Upper lobe of left lung (tissue), 4 donors: ENCODE data around the gene BMERB1.
"Not testable (repeated sequence)": the region's sequence is repeated elsewhere in the genome, so short reads cannot be mapped to it uniquely, and the experiment has no call there.

Experiments
- EP300 ChIP-seq, 4 donors: sonication (generic); formaldehyde crosslinking; IDR thresholded peaks; one replicate each; pipeline ENCODE4 v1.5.1; 2017; ENCODE audit warnings: antibody characterized with exemption in 4 of 4, control low read depth in 2 of 4
- POLR2A ChIP-seq, 4 donors: fragments of 450-650 bp; IDR thresholded peaks; one replicate each; pipeline ENCODE4 v1.5.1; 2016 to 2017; ENCODE audit warnings: antibody characterized with exemption in 4 of 4, mild to moderate bottlenecking in 2 of 4
- TF ChIP-seq, protein P1 (sequence below), 6 experiments: fragments of 450-650 bp in 4 of 6; fragments of 200-600 bp in 2 of 6; sonication (generic) in 2 of 6; IDR thresholded peaks; one replicate each; pipeline ENCODE4 v1.5.1; 2016 to 2019; ENCODE audit warnings: antibody characterized with exemption in 6 of 6

DNA sequence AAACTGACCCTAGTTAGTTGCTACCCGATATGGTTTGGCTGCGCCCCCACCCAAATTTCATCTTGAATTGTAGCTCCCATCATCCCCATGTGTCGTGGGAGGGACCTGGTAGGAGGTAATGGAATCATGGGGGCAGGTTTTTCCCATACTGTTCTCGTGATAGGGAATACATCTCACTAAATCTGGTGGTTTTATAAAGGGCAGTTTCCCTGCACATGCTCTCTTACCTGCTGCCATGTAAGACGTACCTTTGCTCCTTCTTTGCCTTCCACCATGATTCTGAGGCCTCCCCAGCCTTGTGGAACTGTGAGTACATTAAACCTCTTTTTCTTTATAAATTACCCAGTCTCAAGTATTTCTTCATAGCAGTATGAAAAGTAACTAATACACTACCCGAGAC is 46.3 kb upstream of the BMERB1 start:
- TF ChIP-seq, protein P1, sequence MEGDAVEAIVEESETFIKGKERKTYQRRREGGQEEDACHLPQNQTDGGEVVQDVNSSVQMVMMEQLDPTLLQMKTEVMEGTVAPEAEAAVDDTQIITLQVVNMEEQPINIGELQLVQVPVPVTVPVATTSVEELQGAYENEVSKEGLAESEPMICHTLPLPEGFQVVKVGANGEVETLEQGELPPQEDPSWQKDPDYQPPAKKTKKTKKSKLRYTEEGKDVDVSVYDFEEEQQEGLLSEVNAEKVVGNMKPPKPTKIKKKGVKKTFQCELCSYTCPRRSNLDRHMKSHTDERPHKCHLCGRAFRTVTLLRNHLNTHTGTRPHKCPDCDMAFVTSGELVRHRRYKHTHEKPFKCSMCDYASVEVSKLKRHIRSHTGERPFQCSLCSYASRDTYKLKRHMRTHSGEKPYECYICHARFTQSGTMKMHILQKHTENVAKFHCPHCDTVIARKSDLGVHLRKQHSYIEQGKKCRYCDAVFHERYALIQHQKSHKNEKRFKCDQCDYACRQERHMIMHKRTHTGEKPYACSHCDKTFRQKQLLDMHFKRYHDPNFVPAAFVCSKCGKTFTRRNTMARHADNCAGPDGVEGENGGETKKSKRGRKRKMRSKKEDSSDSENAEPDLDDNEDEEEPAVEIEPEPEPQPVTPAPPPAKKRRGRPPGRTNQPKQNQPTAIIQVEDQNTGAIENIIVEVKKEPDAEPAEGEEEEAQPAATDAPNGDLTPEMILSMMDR (IDR thresholded peaks at IDR 0.05): not testable (repeated sequence)
- not testable (repeated sequence) for TF ChIP-seq EP300, POLR2A (IDR thresholded peaks at IDR 0.05)
